ENCODE data around the gene CALR.

Gene CALR

GRCh38 chr19:12984143-12984627 lies 45.8 kb downstream of the CALR start:
- DNase-seq: no peak

GRCh38 chr19:12984683-12985048 lies 46.3 kb downstream of the CALR start:
- DNase-seq: no peak

- DNase-seq: no peak
Observed at GRCh38 chr19:12985049-12985776, 46.8 kb downstream of the CALR start.

DNA sequence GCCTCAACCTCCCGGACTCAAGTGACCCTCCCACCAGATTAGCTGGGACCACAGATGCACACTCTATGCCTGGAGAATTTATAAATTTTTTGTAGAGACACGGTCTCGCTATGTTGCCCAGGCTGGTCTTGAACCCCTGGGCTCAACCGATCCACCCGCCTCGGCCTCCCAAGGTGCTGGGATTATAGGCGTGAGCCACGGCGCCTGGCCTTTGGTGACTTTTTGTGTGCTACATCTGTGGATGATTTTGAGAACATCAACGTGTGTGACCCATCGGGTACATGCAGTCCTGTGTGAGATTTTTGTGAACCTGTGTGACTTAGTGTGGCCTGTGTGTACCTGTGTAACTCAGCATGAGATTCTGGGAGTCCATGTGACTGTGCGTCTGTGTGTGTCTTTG lies 48.3 kb downstream of the CALR start:
- no peak for DNase-seq

- no peak for DNase-seq
Observed at GRCh38 chr19:12987190-12987589, 48.8 kb downstream of the CALR start.

- no peak for DNase-seq
Observed at GRCh38 chr19:12987781-12988180, 49.4 kb downstream of the CALR start.

DNA sequence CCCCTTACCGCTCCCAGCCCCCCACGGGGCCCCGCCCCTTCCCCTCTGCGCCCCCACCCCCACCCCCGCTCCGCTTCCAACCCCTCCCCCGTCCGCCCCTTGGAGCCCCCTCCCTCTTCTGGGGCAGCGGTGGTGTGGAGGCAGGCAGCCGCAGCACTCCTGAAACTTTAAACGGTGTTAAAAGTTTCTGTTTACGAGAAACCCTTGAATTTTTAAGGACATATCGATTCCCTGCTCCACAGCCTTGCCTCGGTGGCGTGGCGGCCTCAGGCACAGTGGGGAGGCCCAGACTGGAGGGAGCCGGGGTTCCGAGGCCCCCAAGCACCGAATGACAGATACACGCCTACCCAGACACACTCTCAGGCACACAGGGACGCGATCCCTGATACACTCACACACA lies 52.0 kb downstream of the CALR start:
- no peak for DNase-seq

GRCh38 chr19:12990853-12991252 lies 52.4 kb downstream of the CALR start:
- DNase-seq: no peak

GRCh38 chr19:12991296-12991695 lies 52.9 kb downstream of the CALR start:
- no peak for DNase-seq

DNA sequence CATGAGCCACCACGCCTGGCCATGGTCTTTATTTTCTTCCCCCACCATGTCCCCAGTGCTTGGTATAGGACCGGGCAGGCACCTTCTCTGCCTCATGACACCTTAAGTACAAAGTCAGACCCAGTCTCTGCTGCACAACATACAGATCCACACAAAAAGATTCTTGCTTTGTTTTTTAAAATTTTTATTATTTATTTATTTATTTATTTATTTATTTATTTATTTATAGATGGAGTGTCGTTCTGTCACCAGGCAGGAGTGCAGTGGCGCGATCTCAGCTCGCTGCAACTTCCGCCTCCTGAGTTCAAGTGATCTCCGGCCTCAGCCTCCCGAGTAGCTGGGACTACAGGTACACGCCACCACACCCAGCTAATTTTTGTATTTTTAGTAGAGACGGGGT lies 54.3 kb downstream of the CALR start:
- DNase-seq: no peak

DNA sequence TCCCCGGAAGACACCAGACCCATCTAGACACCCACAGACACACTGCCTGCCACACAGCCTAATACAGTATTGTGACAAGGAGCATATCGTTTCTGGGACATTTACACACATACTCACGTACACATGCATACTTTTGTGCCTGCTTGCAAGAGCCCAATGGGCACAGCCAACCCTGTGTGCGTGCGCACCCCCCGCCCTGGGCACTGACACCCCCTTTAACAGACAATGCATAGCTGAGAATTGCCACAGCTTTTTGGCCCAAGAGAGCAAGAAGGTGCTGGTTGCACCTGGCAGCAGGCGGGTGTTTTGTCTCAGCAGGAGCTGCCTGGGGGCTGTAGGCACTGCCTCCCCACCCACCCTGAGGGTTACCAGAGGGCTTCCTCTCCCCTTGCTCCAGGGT lies 55.2 kb downstream of the CALR start:
- no peak for DNase-seq

Measured in stimulated activated CD4-positive, alpha-beta T cell treated with anti-CD3 and anti-CD28 coated beads, Interleukin-4, amount 100 ng/mL, for 24 hours (primary cell).